ENCODE data around the gene MAP7D1.

MAP7D1 gene

DNA sequence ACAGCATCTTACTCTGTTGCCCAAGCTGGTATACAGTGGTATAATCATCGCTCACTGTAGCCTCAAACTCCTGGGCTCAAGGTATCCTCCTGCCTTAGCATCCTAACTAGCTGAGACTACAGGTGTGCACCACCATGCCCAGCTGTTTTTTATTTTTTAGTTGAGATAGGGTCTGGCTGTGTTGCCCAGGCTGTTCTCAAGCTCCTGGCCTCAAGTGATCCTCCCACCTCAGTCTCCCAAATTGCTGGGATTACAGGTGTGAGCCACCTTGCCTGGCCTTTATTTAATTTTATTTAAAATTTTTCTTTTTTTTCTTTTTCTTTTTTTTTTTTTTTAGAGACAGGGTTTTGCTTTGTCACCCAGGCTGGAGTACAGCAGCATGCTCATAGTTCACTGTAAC, 9.2 kb downstream of the MAP7D1 start:
- peak overlapping the region; percentile 72 for H3K27ac Mint-ChIP-seq
- H3K9me3 Mint-ChIP-seq (ENCODE audit: low read depth) = no peaks in the 10 kb centered on the region
- peaks cover 4% of the 10 kb centered on the region for H3K36me3 Mint-ChIP-seq

DNA sequence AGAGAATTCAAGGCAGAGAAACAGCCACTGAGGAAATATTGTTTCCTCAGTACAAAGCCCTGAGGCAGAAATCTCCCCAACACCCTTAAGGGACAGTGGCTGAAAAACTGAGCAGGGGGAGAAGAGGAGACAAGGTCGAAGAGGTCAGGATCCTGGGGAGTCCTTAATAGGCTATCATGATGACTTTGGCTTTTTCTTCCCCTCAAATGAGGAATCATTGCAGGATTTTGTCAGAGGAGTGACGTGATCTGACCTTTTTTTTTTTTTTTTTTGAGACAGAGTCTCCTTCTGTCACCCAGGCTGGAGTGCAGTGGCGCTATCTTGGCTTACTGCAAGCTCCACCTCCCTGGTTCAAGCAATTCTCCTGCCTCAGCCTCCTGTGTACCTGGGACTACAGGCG, 10.2 kb downstream of the MAP7D1 start:
- Mint-ChIP-seq H3K4me3 (no peak overlapping the region), H3K4me1 (ENCODE audit: low read depth) (peaks cover 67% of the 10 kb centered on the region), H3K36me3 (peaks cover 4% of the 10 kb centered on the region), H3K27ac (peak overlapping the region; percentile 66), H3K27me3 (no peaks in the 10 kb centered on the region), H3K9me3 (ENCODE audit: low read depth) (no peaks in the 10 kb centered on the region)

More for the DNA sequence above, 9.2 kb downstream of the MAP7D1 start:
- peaks cover 69% of the 10 kb centered on the region for H3K4me1 Mint-ChIP-seq (ENCODE audit: low read depth)
- H3K27me3 Mint-ChIP-seq = no peaks in the 10 kb centered on the region
- H3K4me3 Mint-ChIP-seq = no peak overlapping the region

GRCh38 chr1:36166938-36167905, 11.3 kb downstream of the MAP7D1 start:
- Mint-ChIP-seq H3K27me3 (no peaks in the 10 kb centered on the region), H3K36me3 (peaks cover 4% of the 10 kb centered on the region), H3K9me3 (ENCODE audit: low read depth) (no peaks in the 10 kb centered on the region), H3K4me1 (ENCODE audit: low read depth) (peaks cover 56% of the 10 kb centered on the region), H3K4me3 (peak overlapping the region; percentile 18), H3K27ac (peak overlapping the region; percentile 86)

- Mint-ChIP-seq H3K4me1 (ENCODE audit: low read depth) (peaks cover 51% of the 10 kb centered on the region), H3K4me3 (no peak overlapping the region)
These were observed 12.6 kb downstream of the MAP7D1 start for GRCh38 chr1:36168514-36168913.

DNA sequence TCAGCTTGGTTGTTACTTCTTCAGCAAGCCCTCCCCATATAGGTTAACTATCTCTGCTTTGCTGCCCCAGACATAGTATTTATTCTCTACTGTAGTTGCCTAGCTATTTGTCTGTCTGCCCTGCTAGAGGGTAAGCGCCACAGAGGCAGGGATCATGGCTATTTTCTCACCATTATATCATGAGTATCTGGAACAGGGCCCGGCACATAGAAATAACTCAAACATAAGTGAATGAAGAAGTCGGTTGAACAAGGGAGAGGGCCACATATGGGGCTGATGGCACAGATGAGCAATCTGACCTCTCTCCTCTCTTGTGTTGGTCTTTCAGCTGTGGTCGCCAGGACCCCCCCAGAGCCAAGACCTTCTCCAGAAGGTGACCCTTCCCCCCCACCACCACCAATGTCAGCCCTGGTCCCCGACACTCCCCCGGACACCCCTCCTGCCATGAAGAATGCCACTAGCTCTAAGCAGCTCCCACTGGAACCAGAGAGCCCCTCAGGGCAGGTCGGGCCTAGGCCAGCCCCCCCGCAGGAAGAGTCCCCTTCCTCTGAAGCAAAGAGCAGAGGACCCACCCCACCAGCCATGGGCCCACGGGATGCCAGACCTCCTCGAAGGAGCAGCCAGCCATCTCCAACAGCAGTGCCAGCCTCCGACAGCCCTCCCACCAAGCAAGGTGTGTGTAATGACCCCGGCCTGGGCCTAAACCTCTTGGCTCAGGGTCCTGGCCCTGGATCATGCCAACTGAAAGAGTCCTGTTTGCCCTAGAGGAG, 14.9 kb downstream of the MAP7D1 start:
- peak overlapping the region; percentile 41 for H3K27ac Mint-ChIP-seq
- no peaks in the 10 kb centered on the region for H3K36me3 Mint-ChIP-seq
- H3K4me3 Mint-ChIP-seq = no peak overlapping the region
- no peaks in the 10 kb centered on the region for H3K9me3 Mint-ChIP-seq (ENCODE audit: low read depth)
- peaks cover 44% of the 10 kb centered on the region for H3K4me1 Mint-ChIP-seq (ENCODE audit: low read depth)
- no peaks in the 10 kb centered on the region for H3K27me3 Mint-ChIP-seq

More at GRCh38 chr1:36168514-36168913, 12.6 kb downstream of the MAP7D1 start:
- no peaks in the 10 kb centered on the region for H3K27me3 Mint-ChIP-seq
- peak overlapping the region; percentile 80 for H3K27ac Mint-ChIP-seq
- H3K9me3 Mint-ChIP-seq (ENCODE audit: low read depth) = no peaks in the 10 kb centered on the region
- peaks cover 4% of the 10 kb centered on the region for H3K36me3 Mint-ChIP-seq

- no peaks in the 10 kb centered on the region for H3K27me3 Mint-ChIP-seq
- H3K36me3 Mint-ChIP-seq = no peaks in the 10 kb centered on the region
- H3K27ac Mint-ChIP-seq = peak overlapping the region; percentile 72
- no peaks in the 10 kb centered on the region for H3K9me3 Mint-ChIP-seq (ENCODE audit: low read depth)
- no peak overlapping the region for H3K4me3 Mint-ChIP-seq
- H3K4me1 Mint-ChIP-seq (ENCODE audit: low read depth) = peaks cover 31% of the 10 kb centered on the region
These were observed 16.2 kb downstream of the MAP7D1 start for GRCh38 chr1:36172017-36172747.

DNA sequence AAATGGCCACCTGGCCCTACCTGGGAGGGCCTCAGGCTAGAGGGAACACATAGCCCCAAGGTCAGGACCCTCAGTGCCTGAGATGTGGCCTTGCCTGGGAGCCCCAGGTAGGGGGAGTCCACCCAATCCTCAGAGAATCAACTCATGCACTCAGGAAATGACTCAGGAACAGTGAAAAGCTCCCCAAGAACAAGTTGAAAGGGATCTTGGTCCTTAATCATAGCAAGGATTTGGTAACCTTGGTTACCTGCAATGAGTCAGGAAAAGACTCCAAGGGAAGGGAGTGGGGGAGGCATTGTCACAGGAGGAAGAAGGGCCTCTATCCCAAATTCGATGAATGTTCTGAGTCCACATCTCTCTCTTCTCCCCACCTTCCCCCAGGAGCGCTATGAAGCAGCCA, 17.0 kb downstream of the MAP7D1 start:
- Mint-ChIP-seq H3K27ac (peak overlapping the region; percentile 72), H3K9me3 (ENCODE audit: low read depth) (no peaks in the 10 kb centered on the region), H3K36me3 (no peaks in the 10 kb centered on the region)

GRCh38 chr1:36174713-36175112, 18.8 kb downstream of the MAP7D1 start:
- no peaks in the 10 kb centered on the region for H3K36me3 Mint-ChIP-seq
- H3K27me3 Mint-ChIP-seq = no peaks in the 10 kb centered on the region
- H3K4me3 Mint-ChIP-seq = no peak overlapping the region
- H3K27ac Mint-ChIP-seq = peak overlapping the region; percentile 34
- H3K9me3 Mint-ChIP-seq (ENCODE audit: low read depth) = no peaks in the 10 kb centered on the region
- peaks cover 21% of the 10 kb centered on the region for H3K4me1 Mint-ChIP-seq (ENCODE audit: low read depth)

More for the DNA sequence above, 17.0 kb downstream of the MAP7D1 start:
- Mint-ChIP-seq H3K4me1 (ENCODE audit: low read depth) (peaks cover 30% of the 10 kb centered on the region), H3K4me3 (no peak overlapping the region), H3K27me3 (no peaks in the 10 kb centered on the region)

DNA sequence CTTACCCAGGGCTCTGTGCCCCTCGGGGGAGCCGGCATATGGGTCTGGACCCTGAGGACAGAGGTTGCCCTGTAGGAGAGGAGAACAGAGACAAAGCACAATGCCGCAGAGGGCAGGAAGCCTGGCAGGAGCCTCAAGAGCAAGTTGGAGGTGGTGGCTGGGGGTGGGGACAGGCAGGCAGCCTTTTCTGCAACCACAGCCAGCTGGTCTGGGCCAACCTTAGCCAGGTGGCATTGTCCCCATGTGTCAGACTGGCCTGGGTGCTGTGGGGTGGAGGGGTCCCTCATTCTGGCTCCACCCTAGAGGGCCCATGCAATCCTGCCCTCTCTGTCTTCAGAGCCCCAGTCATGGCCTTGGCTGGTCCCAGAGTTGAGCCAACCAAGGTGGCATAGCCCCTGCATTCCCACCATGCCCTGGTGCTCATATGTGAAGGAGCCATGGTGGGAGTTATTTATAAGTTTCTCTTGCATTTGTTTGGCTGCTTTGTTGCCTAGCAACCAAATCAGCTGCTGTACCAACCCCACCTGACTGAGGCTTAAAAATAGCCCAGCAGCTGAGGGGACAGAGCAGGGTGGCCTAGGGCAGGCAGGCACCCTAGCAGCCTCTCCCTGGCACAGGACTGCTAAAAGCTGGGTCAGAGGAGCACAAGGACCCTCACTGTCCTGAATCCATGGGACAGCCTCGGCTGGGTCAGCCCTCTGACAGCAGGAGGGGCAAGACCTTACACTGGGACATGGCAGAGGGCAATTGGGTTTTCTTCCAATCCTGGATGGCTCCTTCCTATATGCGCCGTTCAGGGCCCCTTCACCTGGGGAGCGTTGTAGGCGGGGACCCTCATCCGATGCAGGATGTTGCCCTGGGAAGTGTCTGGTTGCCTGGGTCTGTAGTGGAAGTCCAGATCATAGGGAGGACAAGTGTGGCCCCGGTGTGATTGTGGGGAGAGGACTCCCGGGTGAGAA, 19.5 kb downstream of the MAP7D1 start:
- peak overlapping the region; percentile 34 for H3K27ac Mint-ChIP-seq
- H3K27me3 Mint-ChIP-seq = no peaks in the 10 kb centered on the region
- H3K4me1 Mint-ChIP-seq (ENCODE audit: low read depth) = peaks cover 16% of the 10 kb centered on the region
- no peaks in the 10 kb centered on the region for H3K36me3 Mint-ChIP-seq
- H3K4me3 Mint-ChIP-seq = no peak overlapping the region
- H3K9me3 Mint-ChIP-seq (ENCODE audit: low read depth) = no peaks in the 10 kb centered on the region

GRCh38 chr1:36176106-36176949, 20.4 kb downstream of the MAP7D1 start:
- Mint-ChIP-seq H3K9me3 (ENCODE audit: low read depth) (no peaks in the 10 kb centered on the region), H3K36me3 (peaks cover 3% of the 10 kb centered on the region), H3K4me1 (ENCODE audit: low read depth) (peaks cover 17% of the 10 kb centered on the region), H3K27ac (no peak overlapping the region), H3K27me3 (no peaks in the 10 kb centered on the region), H3K4me3 (no peak overlapping the region)

DNA sequence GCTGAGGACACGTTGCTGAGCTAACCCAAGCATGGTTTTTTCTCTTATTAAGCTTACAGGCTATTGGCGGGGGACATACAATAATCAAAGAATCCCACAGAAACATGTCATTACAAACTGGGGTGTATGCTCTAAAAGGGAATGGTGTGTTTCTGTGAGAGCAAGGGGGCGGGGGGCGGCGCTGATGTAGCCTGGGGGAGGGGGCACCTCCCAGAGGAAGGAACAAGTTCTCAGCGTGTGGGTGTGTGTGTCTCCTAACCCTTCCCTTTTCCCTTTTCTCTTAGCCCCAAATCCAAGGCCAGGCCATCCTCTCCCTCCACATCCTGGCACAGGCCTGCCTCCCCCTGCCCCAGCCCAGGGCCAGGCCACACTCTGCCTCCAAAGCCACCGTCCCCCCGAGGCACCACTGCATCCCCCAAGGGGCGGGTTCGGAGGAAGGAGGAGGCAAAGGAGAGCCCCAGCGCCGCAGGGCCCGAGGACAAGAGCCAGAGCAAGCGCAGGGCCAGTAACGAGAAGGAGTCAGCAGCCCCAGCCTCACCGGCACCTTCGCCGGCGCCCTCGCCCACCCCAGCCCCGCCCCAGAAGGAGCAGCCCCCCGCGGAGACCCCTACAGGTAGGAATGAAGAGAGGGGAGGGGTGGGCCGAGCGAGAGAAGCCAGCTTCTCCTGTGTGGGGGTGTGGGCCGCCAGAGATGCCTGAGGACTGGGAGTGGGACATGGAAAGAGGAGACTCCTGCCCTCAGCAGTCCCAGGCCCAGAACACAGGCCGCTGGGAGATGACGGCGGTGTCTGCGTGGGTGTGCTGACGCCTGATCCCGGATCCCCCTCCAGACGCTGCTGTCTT, 21.9 kb downstream of the MAP7D1 start:
- Mint-ChIP-seq H3K9me3 (ENCODE audit: low read depth) (no peaks in the 10 kb centered on the region), H3K4me1 (ENCODE audit: low read depth) (peaks cover 14% of the 10 kb centered on the region), H3K36me3 (peaks cover 3% of the 10 kb centered on the region), H3K27ac (no peak overlapping the region), H3K4me3 (no peak overlapping the region), H3K27me3 (no peaks in the 10 kb centered on the region)

DNA sequence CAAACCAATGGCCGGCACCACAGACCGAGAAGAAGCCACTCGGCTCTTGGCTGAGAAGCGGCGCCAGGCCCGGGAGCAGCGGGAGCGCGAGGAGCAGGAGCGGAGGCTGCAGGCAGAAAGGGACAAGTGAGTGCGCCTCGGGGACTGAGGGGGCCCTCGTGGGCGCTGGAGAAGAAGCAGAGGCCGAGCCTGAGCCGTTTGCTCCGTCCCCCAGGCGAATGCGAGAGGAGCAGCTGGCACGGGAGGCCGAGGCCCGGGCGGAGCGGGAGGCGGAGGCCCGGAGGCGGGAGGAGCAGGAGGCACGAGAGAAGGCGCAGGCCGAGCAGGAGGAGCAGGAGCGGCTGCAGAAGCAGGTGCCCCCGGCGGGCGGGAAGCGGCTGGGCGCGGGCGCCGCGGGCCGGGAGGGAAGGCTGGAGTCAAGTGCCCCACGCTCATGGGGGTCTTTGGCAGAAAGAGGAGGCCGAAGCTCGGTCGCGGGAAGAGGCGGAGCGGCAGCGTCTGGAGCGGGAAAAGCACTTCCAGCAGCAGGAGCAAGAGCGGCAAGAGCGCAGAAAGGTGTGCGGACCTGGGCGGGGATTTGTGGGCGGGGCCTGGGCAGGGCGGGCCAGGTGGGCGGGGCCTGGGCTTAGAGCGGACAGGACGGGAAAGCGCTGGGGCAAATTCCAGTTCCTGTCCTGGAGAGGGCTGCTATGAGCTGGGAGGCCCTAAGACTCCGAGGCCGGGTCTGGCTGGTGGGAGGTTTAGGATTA, 22.7 kb downstream of the MAP7D1 start:
- H3K27me3 Mint-ChIP-seq = no peaks in the 10 kb centered on the region
- no peak overlapping the region for H3K4me3 Mint-ChIP-seq
- H3K27ac Mint-ChIP-seq = no peak overlapping the region
- peaks cover 9% of the 10 kb centered on the region for H3K4me1 Mint-ChIP-seq (ENCODE audit: low read depth)
- H3K9me3 Mint-ChIP-seq (ENCODE audit: low read depth) = no peaks in the 10 kb centered on the region
- peaks cover 3% of the 10 kb centered on the region for H3K36me3 Mint-ChIP-seq
